Keratinocyte (primary cell): ENCODE measurements around the gene GRB10. TPM values are rescaled to one million over a fixed set of nuclear protein-coding genes. Genes with fewer than 3 reads are reported as not detected.
A peak's percentile ranks its signal among the peaks of the same experiment; 100 is the strongest.

Experiments used
- DNase-seq: peaks from one replicate; pipeline ENCODE4 v3.0.0-alpha.2; 2011; ENCODE audit warnings: low read depth, missing footprints, low spot score
- FAIRE-seq: peaks from 2 replicates; lab custom pipeline; 2011; peaks lifted over from hg19 to GRCh38; lab: Jason Lieb, UNC
- H2AFZ ChIP-seq: 2 replicates; pipeline ENCODE4 v1.6.0; 2012; ENCODE audit warnings: low read length, control low read depth, inconsistent platforms; ENCODE audit not compliant: control insufficient read depth
- H3K27ac ChIP-seq: 2 replicates; pipeline ENCODE4 v1.5.1; 2011; ENCODE audit warnings: low read length; ENCODE audit not compliant: control insufficient read depth, insufficient read depth
- H3K27me3 ChIP-seq: 3 replicates; pipeline ENCODE4 v1.6.0; 2011; ENCODE audit warnings: low read length; ENCODE audit not compliant: control insufficient read depth, insufficient read depth; ENCODE audit errors: extremely low read depth
- H3K36me3 ChIP-seq, 2 experiments: 2 replicates in 1 of 2; 3 replicates in 1 of 2; pipeline ENCODE4 v1.5.1; 2011; ENCODE audit warnings: low read length in 2 of 2, mild to moderate bottlenecking in 1 of 2; ENCODE audit not compliant: control insufficient read depth in 2 of 2, insufficient read depth in 2 of 2; ENCODE audit errors: extremely low read depth in 1 of 2
- H3K4me1 ChIP-seq: 3 replicates; pipeline ENCODE4 v1.5.1; 2011; ENCODE audit warnings: low read length; ENCODE audit not compliant: control insufficient read depth, insufficient read depth; ENCODE audit errors: extremely low read depth
- H3K4me2 ChIP-seq: 3 replicates; pipeline ENCODE4 v1.6.0; 2011; ENCODE audit warnings: low read depth, low read length; ENCODE audit not compliant: control insufficient read depth, insufficient read depth; ENCODE audit errors: extremely low read depth
- H3K4me3 ChIP-seq, 3 experiments: fragments of 200-600 bp in 1 of 3; sonication (generic) in 1 of 3; 2 replicates in 2 of 3; 3 replicates in 1 of 3; pipeline ENCODE4 v1.5.1; 2011 to 2016; ENCODE audit warnings: low read length in 3 of 3, mild to moderate bottlenecking in 3 of 3, control low read depth in 2 of 3, inconsistent platforms in 1 of 3, low read depth in 1 of 3, mixed read lengths in 1 of 3, mixed run types in 1 of 3, moderate library complexity in 1 of 3; ENCODE audit not compliant: control insufficient read depth in 2 of 3, insufficient read depth in 2 of 3; ENCODE audit errors: extremely low read depth in 1 of 3
- H3K79me2 ChIP-seq: 2 replicates; pipeline ENCODE4 v1.6.0; 2012; ENCODE audit warnings: low read length; ENCODE audit not compliant: control insufficient read depth, insufficient read depth
- H3K9ac ChIP-seq: 3 replicates; pipeline ENCODE4 v1.6.0; 2011; ENCODE audit warnings: low read length; ENCODE audit not compliant: control insufficient read depth, insufficient read depth; ENCODE audit errors: extremely low read depth
- H3K9me1 ChIP-seq: 3 replicates; pipeline ENCODE4 v1.6.0; 2011; ENCODE audit warnings: low read length; ENCODE audit not compliant: control insufficient read depth, insufficient read depth; ENCODE audit errors: extremely low read depth
- H3K9me3 ChIP-seq: 2 replicates; pipeline ENCODE4 v1.5.1; 2012; ENCODE audit warnings: low read depth, low read length; ENCODE audit not compliant: control insufficient read depth
- H4K20me1 ChIP-seq: 3 replicates; pipeline ENCODE4 v1.6.0; 2011; ENCODE audit warnings: low read length; ENCODE audit not compliant: control insufficient read depth, insufficient read depth; ENCODE audit errors: extremely low read depth
- CTCF ChIP-seq, 3 experiments: IDR thresholded peaks in 1 of 3; conservative IDR thresholded peaks in 1 of 3; optimal IDR thresholded peaks in 1 of 3; 2 replicates in 2 of 3; 3 replicates in 1 of 3; pipeline versions ENCODE3 to v1.5.1; 2011; ENCODE audit warnings: low read length in 3 of 3, mild to moderate bottlenecking in 3 of 3, moderate library complexity in 2 of 3, control low read depth in 1 of 3, inconsistent platforms in 1 of 3; ENCODE audit not compliant: insufficient read depth in 2 of 3; ENCODE audit errors: extremely low read depth in 1 of 3
- EZH2 ChIP-seq: IDR thresholded peaks from one replicate; pipeline ENCODE4 v1.6.1; 2012; ENCODE audit warnings: inconsistent platforms, mild to moderate bottlenecking, low read length, moderate library complexity
- dilution Hi-C: fragments of 300-500 bp; cut with MboI; formaldehyde crosslinking; loops from one replicate; pipeline ENCODE4 v1.7.0; 2020; ENCODE audit warnings: low sequenced_read_pairs; ENCODE audit not compliant: extremely low pct_ligation_motif_present
- polyA plus RNA-seq, 5 experiments: library from polyadenylated mRNA; depleted of rRNA in 3 of 5; stranded (reverse) in 3 of 5; stranded (forward) in 1 of 5; unstranded in 1 of 5; fragments of >200 nt; gene quantifications; 1 replicate in 1 of 5; 2 replicates in 3 of 5; 3 replicates in 1 of 5; pipeline versions ENCODE4 v1.2.1 to v1.2.3, GENCODE V29; 2011 to 2012; ENCODE audit warnings: missing spikeins in 2 of 5, low read depth in 1 of 5, low replicate concordance in 1 of 5

The GRB10 gene
- polyA plus RNA-seq, 1 donor (not counting 4 experiments of a cell fraction or from before 2014, with no cell fraction given): 4.4 TPM

- Histone ChIP-seq H3K27me3 (peaks cover 22% of the 10 kb centered on the region), H3K9me3 (no peaks in the 10 kb centered on the region), H3K4me3 (no peak overlapping the region), H4K20me1 (no peaks in the 10 kb centered on the region), H2AFZ (no peak overlapping the region), H3K79me2 (no peaks in the 10 kb centered on the region), H3K9ac (no peak overlapping the region), H3K9me1 (peaks cover 2% of the 10 kb centered on the region), H3K4me2 (no peak overlapping the region), H3K27ac (no peak overlapping the region), H3K4me1 (peaks cover 6% of the 10 kb centered on the region), H3K36me3 (no peaks in the 10 kb centered on the region)
- DNase-seq: no peak
- dilution Hi-C loops: no loop called here
- TF ChIP-seq CTCF (optimal IDR thresholded peaks at IDR 0.05 in 1 of 3, IDR thresholded peaks at IDR 0.05 in 1 of 3, conservative IDR thresholded peaks at IDR 0.05 in 1 of 3; ENCODE audit: extremely low read depth in 1 of 3, insufficient read depth in 2 of 3, low read length in 3 of 3): no peak
- FAIRE-seq: peak; percentile 23
Observed at GRCh38 chr7:50812841-50813475, 30.3 kb upstream of the GRB10 start.

- DNase-seq: no peak
- Histone ChIP-seq H2AFZ (no peak overlapping the region), H3K9me1 (peaks cover 2% of the 10 kb centered on the region), H3K4me2 (no peak overlapping the region), H3K4me1 (peaks cover 6% of the 10 kb centered on the region), H3K36me3 (no peaks in the 10 kb centered on the region), H3K9me3 (no peaks in the 10 kb centered on the region), H3K27ac (no peak overlapping the region), H4K20me1 (no peaks in the 10 kb centered on the region), H3K79me2 (no peaks in the 10 kb centered on the region), H3K4me3 (no peak overlapping the region), H3K9ac (no peak overlapping the region), H3K27me3 (peaks cover 22% of the 10 kb centered on the region)
- dilution Hi-C loops: no loop called here
- no peak for FAIRE-seq
- no peak for TF ChIP-seq EZH2
- no peak for TF ChIP-seq CTCF (optimal IDR thresholded peaks at IDR 0.05 in 1 of 3, IDR thresholded peaks at IDR 0.05 in 1 of 3, conservative IDR thresholded peaks at IDR 0.05 in 1 of 3; ENCODE audit: extremely low read depth in 1 of 3, insufficient read depth in 2 of 3, low read length in 3 of 3)
Observed at GRCh38 chr7:50812094-50812493, 29.4 kb upstream of the GRB10 start.
